ENCODE results near the gene TBL1Y. TPM values are rescaled to one million over a fixed set of nuclear protein-coding genes. Genes with fewer than 3 reads are reported as not detected.

TBL1Y gene
- total RNA-seq, 1 donor from 2014 or later = 1.9 TPM

GRCh38 chrY:6909118-6909521 is 1.4 kb upstream of the TBL1Y start:
- intact Hi-C loops (cut with DNase I) = no loop called here
- no peak for DNase-seq

DNA sequence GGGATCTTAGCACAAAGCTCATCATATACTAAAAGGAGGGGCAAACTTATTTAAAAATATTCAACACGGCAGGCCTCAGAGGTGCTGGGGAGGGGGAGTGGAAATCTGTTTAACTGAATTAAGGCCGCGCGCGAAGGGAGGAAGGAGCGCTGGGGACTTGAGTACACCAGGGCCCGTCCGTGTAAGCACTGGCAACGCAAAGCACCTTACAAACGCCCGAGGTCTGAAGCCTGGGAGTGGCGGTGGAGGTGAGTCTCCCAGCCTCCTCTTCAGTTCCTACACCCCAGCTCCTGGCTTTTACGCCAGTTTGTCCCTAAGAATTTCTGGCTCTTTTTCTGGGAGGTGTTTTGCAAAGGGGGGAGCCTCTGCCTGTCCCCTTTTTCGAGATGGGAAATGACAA is 641 bp upstream of the TBL1Y start:
- Histone ChIP-seq H3K4me3 (peak overlapping the region; percentile 48), H3K36me3 (no peaks in the 10 kb centered on the region), H3K27me3 (ENCODE audit: low read depth) (peaks cover 8% of the 10 kb centered on the region), H3K9me3 (no peaks in the 10 kb centered on the region), H3K27ac (no peak overlapping the region), H3K4me1 (peaks cover 4% of the 10 kb centered on the region)
- DNase-seq (no peak), ATAC-seq (peak in 1 of 2 donors; percentile 62)
- intact Hi-C loops (cut with DNase I) = no loop called here
- no peak for TF ChIP-seq CTCF (IDR thresholded peaks at IDR 0.05)

More at GRCh38 chrY:6909118-6909521, 1.4 kb upstream of the TBL1Y start:
- no peak overlapping the region for H3K27ac ChIP-seq
- TF ChIP-seq CTCF (IDR thresholded peaks at IDR 0.05) = no peak
- ATAC-seq = no peak
- no peak overlapping the region for H3K4me3 ChIP-seq
- H3K27me3 ChIP-seq (ENCODE audit: low read depth) = peaks cover 8% of the 10 kb centered on the region
- peaks cover 4% of the 10 kb centered on the region for H3K4me1 ChIP-seq
- no peaks in the 10 kb centered on the region for H3K36me3 ChIP-seq
- no peaks in the 10 kb centered on the region for H3K9me3 ChIP-seq

DNA sequence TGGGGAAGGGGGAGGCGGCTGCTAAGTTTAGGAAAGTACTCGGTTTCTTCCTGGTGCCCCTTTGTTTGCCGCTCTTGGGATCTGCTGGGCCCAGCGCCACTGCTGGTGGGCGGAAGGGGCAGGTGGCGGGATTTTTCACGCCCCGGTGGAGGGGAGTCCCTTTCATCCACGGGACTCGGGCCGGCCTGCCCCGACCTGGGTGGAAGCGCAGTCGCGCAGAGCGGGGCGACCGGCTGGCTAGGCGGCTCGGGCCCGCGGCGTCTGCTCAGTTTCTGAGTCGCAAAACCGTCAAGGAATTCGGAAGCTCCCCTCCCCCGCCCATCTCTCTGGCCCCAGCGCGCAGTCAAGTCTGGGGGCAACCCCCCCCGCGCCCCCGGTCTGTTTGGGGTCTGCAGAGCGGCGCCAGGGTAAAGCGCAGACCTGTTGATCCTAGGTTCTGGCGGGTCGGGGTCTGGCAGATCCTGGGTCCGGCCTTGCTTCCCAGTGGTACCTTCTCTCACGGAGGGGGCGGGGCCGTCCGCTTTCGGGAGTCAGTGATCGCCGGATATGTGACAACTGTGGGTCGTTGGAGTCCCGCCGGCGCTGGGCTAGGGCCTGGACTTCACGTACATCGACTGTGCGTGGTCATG is 870 bp downstream of the TBL1Y start, which contains the start of gene AMELY:
Gene AMELY, minus strand, starts transcription at position 500 of the 629 bp plus-strand sequence. CDS start 39,144 bp downstream, outside the sequence.
- H3K36me3 ChIP-seq = no peaks in the 10 kb centered on the region
- TF ChIP-seq CTCF (IDR thresholded peaks at IDR 0.05) = no peak
- H3K9me3 ChIP-seq = no peaks in the 10 kb centered on the region
- H3K4me1 ChIP-seq = peaks cover 4% of the 10 kb centered on the region
- intact Hi-C loops (cut with DNase I) = no loop called here
- peak within 1 kb of the TSS; percentile 48 for H3K4me3 ChIP-seq
- H3K27me3 ChIP-seq (ENCODE audit: low read depth) = peaks cover 8% of the 10 kb centered on the region
- ATAC-seq (peak in 1 of 2 donors; percentile 34), DNase-seq (peak; percentile 50)
- H3K27ac ChIP-seq = no peak within 1 kb of the TSS

DNA sequence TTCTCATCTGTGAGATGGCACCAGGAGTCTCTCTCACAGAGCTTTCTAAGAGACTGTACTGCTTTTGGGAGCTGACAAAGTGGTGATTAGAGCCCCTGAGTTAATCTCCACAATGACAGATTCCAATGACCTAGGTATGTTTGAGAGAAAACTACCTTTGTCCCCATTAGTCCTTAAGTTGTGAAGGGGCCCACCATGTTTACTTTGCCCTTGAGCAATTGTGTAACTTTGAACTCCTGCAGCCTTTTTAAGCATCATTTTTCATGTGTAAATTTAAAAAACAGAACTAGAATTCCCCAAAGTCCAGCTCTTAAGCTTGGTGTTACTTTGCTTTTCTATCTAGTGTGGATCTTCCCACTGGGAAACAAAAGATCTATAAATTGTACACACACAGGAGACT is 2.9 kb downstream of the TBL1Y start:
- Histone ChIP-seq H3K4me1 (peaks cover 4% of the 10 kb centered on the region), H3K36me3 (no peaks in the 10 kb centered on the region), H3K4me3 (no peak overlapping the region), H3K27me3 (ENCODE audit: low read depth) (peaks cover 8% of the 10 kb centered on the region), H3K9me3 (no peaks in the 10 kb centered on the region), H3K27ac (no peak overlapping the region)
- intact Hi-C loops (cut with DNase I) = no loop called here
- ATAC-seq (no peak), DNase-seq (no peak)
- TF ChIP-seq CTCF (IDR thresholded peaks at IDR 0.05) = no peak

- no peak overlapping the region for H3K4me3 ChIP-seq
Measured at GRCh38 chrY:6921061-6921460, 10.6 kb downstream of the TBL1Y start.

More at GRCh38 chrY:6921061-6921460, 10.6 kb downstream of the TBL1Y start:
- no peak overlapping the region for H3K27ac ChIP-seq
- no peaks in the 10 kb centered on the region for H3K9me3 ChIP-seq
- H3K27me3 ChIP-seq (ENCODE audit: low read depth) = no peaks in the 10 kb centered on the region
- intact Hi-C loops (cut with DNase I) = no loop called here
- no peaks in the 10 kb centered on the region for H3K4me1 ChIP-seq
- no peaks in the 10 kb centered on the region for H3K36me3 ChIP-seq
- ATAC-seq = no peak
- no peak for DNase-seq
- TF ChIP-seq CTCF (IDR thresholded peaks at IDR 0.05) = no peak
